KMS-11 (cell line): Measurements from ENCODE around the gene PRXL2B.

ENCODE experiments used
- H2AFZ ChIP-seq: fragments of 200-600 bp; sonication (generic); 2 replicates; pipeline ENCODE4 v1.6.1; 2016; ENCODE audit warnings: antibody characterized with exemption, mixed run types, low read depth
- H3K27ac ChIP-seq: fragments of 200-600 bp; sonication (generic); 2 replicates; pipeline ENCODE4 v1.6.1; 2016; ENCODE audit warnings: mild to moderate bottlenecking, mixed run types
- H3K27me3 ChIP-seq: fragments of 200-600 bp; sonication (generic); 2 replicates; pipeline ENCODE4 v1.6.1; 2017; ENCODE audit warnings: mild to moderate bottlenecking, low read depth, mixed run types, moderate library complexity; ENCODE audit not compliant: insufficient read depth
- H3K36me3 ChIP-seq: fragments of 200-600 bp; sonication (generic); 2 replicates; pipeline ENCODE4 v1.6.1; 2017; ENCODE audit warnings: mild to moderate bottlenecking, mixed run types; ENCODE audit not compliant: insufficient read depth
- H3K4me1 ChIP-seq: fragments of 200-600 bp; sonication (generic); 2 replicates; pipeline ENCODE4 v1.6.1; 2016; ENCODE audit warnings: mild to moderate bottlenecking, low read depth, mixed run types; ENCODE audit not compliant: poor library complexity, severe bottlenecking
- H3K4me2 ChIP-seq: fragments of 200-600 bp; sonication (generic); 2 replicates; pipeline ENCODE4 v1.7.0; 2016; ENCODE audit warnings: mild to moderate bottlenecking, mixed run types
- H3K4me3 ChIP-seq: fragments of 200-600 bp; sonication (generic); IDR thresholded peaks from 2 replicates; pipeline ENCODE4 v1.6.1; 2017; ENCODE audit warnings: low read depth, low read length, mixed read lengths; ENCODE audit not compliant: insufficient read depth
- H3K79me2 ChIP-seq: fragments of 200-600 bp; sonication (generic); 2 replicates; pipeline ENCODE4 v1.6.1; 2016; ENCODE audit warnings: low read depth, mixed run types; ENCODE audit not compliant: insufficient read depth
- H3K9ac ChIP-seq: fragments of 200-600 bp; sonication (generic); 2 replicates; pipeline ENCODE4 v1.6.1; 2016; ENCODE audit warnings: mild to moderate bottlenecking, mixed run types
- H4K20me1 ChIP-seq: fragments of 200-600 bp; sonication (generic); 2 replicates; pipeline ENCODE4 v1.6.1; 2016; ENCODE audit warnings: mild to moderate bottlenecking, mixed run types; ENCODE audit not compliant: insufficient read depth
- CTCF ChIP-seq: fragments of 200-600 bp; sonication (generic); conservative IDR thresholded peaks from 2 replicates; pipeline ENCODE4 v1.6.1; 2017; ENCODE audit warnings: low read depth, mild to moderate bottlenecking, antibody characterized with exemption, low read length, moderate library complexity, mixed read lengths

The PRXL2B gene

GRCh38 chr1:2561446-2561845 lies 25.1 kb upstream of the PRXL2B start:
- H3K9ac ChIP-seq = no peak overlapping the region
- no peaks in the 10 kb centered on the region for H3K4me1 ChIP-seq
- no peaks in the 10 kb centered on the region for H4K20me1 ChIP-seq
- no peak overlapping the region for H3K27ac ChIP-seq
- no peak overlapping the region for H3K4me3 ChIP-seq
- peaks cover 15% of the 10 kb centered on the region; the same call in 1 of the 2 replicates for H3K27me3 ChIP-seq
- no peak for TF ChIP-seq CTCF
- H3K4me2 ChIP-seq = no peak overlapping the region
- H2AFZ ChIP-seq = no peak overlapping the region
- no peaks in the 10 kb centered on the region for H3K36me3 ChIP-seq
- no peaks in the 10 kb centered on the region for H3K79me2 ChIP-seq

GRCh38 chr1:2561898-2562895 lies 24.4 kb upstream of the PRXL2B start:
- Histone ChIP-seq H3K79me2 (no peaks in the 10 kb centered on the region), H4K20me1 (no peaks in the 10 kb centered on the region), H3K4me1 (no peaks in the 10 kb centered on the region), H3K9ac (no peak overlapping the region), H2AFZ (no peak overlapping the region), H3K4me2 (no peak overlapping the region), H3K27me3 (peaks cover 23% of the 10 kb centered on the region), H3K36me3 (no peaks in the 10 kb centered on the region), H3K4me3 (no peak overlapping the region), H3K27ac (no peak overlapping the region)
- peak; percentile 56 for TF ChIP-seq CTCF

- H4K20me1 ChIP-seq = no peaks in the 10 kb centered on the region
- H3K4me2 ChIP-seq = no peak overlapping the region
- no peaks in the 10 kb centered on the region for H3K79me2 ChIP-seq
- H3K36me3 ChIP-seq = no peaks in the 10 kb centered on the region
- no peak overlapping the region for H3K27ac ChIP-seq
- H3K27me3 ChIP-seq = peaks cover 27% of the 10 kb centered on the region
- no peak overlapping the region for H3K4me3 ChIP-seq
- no peak overlapping the region for H2AFZ ChIP-seq
- no peak for TF ChIP-seq CTCF
- no peak overlapping the region for H3K9ac ChIP-seq
- no peaks in the 10 kb centered on the region for H3K4me1 ChIP-seq
Observed at GRCh38 chr1:2563205-2563604, 23.4 kb upstream of the PRXL2B start.

- no peak overlapping the region for H3K4me2 ChIP-seq
- H3K4me1 ChIP-seq = no peaks in the 10 kb centered on the region
- no peaks in the 10 kb centered on the region for H4K20me1 ChIP-seq
- H2AFZ ChIP-seq = no peak overlapping the region
- H3K9ac ChIP-seq = no peak overlapping the region
- no peak for TF ChIP-seq CTCF
- no peak overlapping the region for H3K4me3 ChIP-seq
- H3K27me3 ChIP-seq = peaks cover 31% of the 10 kb centered on the region
- H3K36me3 ChIP-seq = no peaks in the 10 kb centered on the region
- H3K27ac ChIP-seq = no peak overlapping the region
- no peaks in the 10 kb centered on the region for H3K79me2 ChIP-seq
Observed at GRCh38 chr1:2564006-2564814, 22.4 kb upstream of the PRXL2B start.
